IPS DF 19.7 (cell line): Measurements from ENCODE around the gene PRSS33.

Source experiments
- DNase-seq: peaks from one replicate; pipeline ENCODE4 v3.0.0-alpha.2; 2013; ENCODE audit warnings: low read depth, low spot score

PRSS33 gene

GRCh38 chr16:2777903-2778629 is 9.3 kb downstream of the PRSS33 start:
- no peak for DNase-seq

- no peak for DNase-seq
Observed at GRCh38 chr16:2777231-2777902, 10.0 kb downstream of the PRSS33 start, which contains the start of gene ELOB. ELOB (minus strand) TSS chr16:2777280; CDS start chr16:2777239, 41 bp downstream.

GRCh38 chr16:2776500-2777139 is 10.7 kb downstream of the PRSS33 start:
- no peak for DNase-seq

- no peak for DNase-seq
Observed at GRCh38 chr16:2775765-2776499, 11.4 kb downstream of the PRSS33 start.

- DNase-seq: no peak
Observed at GRCh38 chr16:2775131-2775716, 12.1 kb downstream of the PRSS33 start.

- no peak for DNase-seq
Observed at GRCh38 chr16:2774161-2774891, 13.0 kb downstream of the PRSS33 start.

GRCh38 chr16:2773188-2773968 is 14.0 kb downstream of the PRSS33 start:
- no peak for DNase-seq

- no peak for DNase-seq
Observed at GRCh38 chr16:2771496-2772402, 15.6 kb downstream of the PRSS33 start.

- DNase-seq: no peak
Observed at GRCh38 chr16:2770057-2770951, 17.1 kb downstream of the PRSS33 start.

- no peak for DNase-seq
Observed at GRCh38 chr16:2769675-2770056, 17.7 kb downstream of the PRSS33 start.

- no peak for DNase-seq
Observed at GRCh38 chr16:2769100-2769529, 18.2 kb downstream of the PRSS33 start.

GRCh38 chr16:2768403-2769089 is 18.8 kb downstream of the PRSS33 start:
- no peak for DNase-seq

- no peak for DNase-seq
Observed at GRCh38 chr16:2767891-2768290, 19.5 kb downstream of the PRSS33 start.

GRCh38 chr16:2767140-2767731 is 20.1 kb downstream of the PRSS33 start:
- no peak for DNase-seq

- no peak for DNase-seq
Observed at GRCh38 chr16:2766430-2767139, 20.8 kb downstream of the PRSS33 start.
